HepG2 (cell line): ENCODE measurements around the gene ITGA6. TPM values are rescaled to one million over a fixed set of nuclear protein-coding genes. Genes with fewer than 3 reads are reported as not detected.

ENCODE experiments used
- ATAC-seq: fragments of 200-7000 bp; cut with Tn5 transposase; 3 replicates; pipeline ENCODE4 v1.9.1; 2020; ENCODE audit warnings: mild to moderate bottlenecking, moderate library complexity
- BruUV-seq: library from RNA; stranded (reverse); fragments of 400-500 nt; replicated peaks from 2 replicates; lab custom pipeline; 2021; lab: Mats Ljungman, UMichigan
- CTCF ChIA-PET: fragments of 300-600 bp; formaldehyde crosslinking; extraction: SDS; loops from one replicate; lab custom pipeline; 2021; ENCODE audit warnings: low total read pairs, inconsistent platforms, low intra/inter-chr PET ratio; lab: Yijun Ruan, JAX
- POLR2A ChIA-PET: fragments of 350-600 bp; sonication (Branson Sonifier 250); formaldehyde crosslinking; loops from one replicate; lab custom pipeline; 2020; ENCODE audit warnings: antibody characterized with exemption, inconsistent platforms; lab: Yijun Ruan, JAX
- DNase-seq: peaks from one replicate; pipeline ENCODE4 v3.0.0-alpha.2; 2015; ENCODE audit warnings: low spot score
- FAIRE-seq: peaks from 3 replicates; lab custom pipeline; 2011; peaks lifted over from hg19 to GRCh38; lab: Jason Lieb, UNC
- H2AFZ ChIP-seq: one replicate; pipeline ENCODE4 v1.6.1; 2011; ENCODE audit warnings: low read length, inconsistent platforms
- H3K27ac ChIP-seq: fragments of 300-600 bp; 3 replicates; pipeline ENCODE4 v1.8.0; 2011; ENCODE audit warnings: mixed run types, mild to moderate bottlenecking, mixed read lengths, low read length, inconsistent platforms; ENCODE audit not compliant: insufficient read depth; ENCODE audit errors: extremely low read length
- H3K27me3 ChIP-seq, 2 experiments: fragments of 200-600 bp in 1 of 2; 2 replicates in 1 of 2; 3 replicates in 1 of 2; pipeline versions ENCODE4 v1.6.0 to v1.8.0; 2011; ENCODE audit warnings: low read length in 2 of 2, mild to moderate bottlenecking in 2 of 2, moderate library complexity in 2 of 2, inconsistent platforms in 1 of 2; ENCODE audit not compliant: insufficient read depth in 2 of 2, control insufficient read depth in 1 of 2
- H3K36me3 ChIP-seq, 2 experiments: fragments of 200-600 bp in 1 of 2; replicated peaks in 1 of 2; 2 replicates in 1 of 2; 3 replicates in 1 of 2; pipeline versions ENCODE4 v1.5.1 to v1.8.0; 2011; ENCODE audit warnings: low read length in 2 of 2, inconsistent platforms in 1 of 2; ENCODE audit not compliant: insufficient read depth in 2 of 2, control insufficient read depth in 1 of 2
- H3K4me1 ChIP-seq: 2 replicates; pipeline ENCODE4 v1.5.1; 2012; ENCODE audit warnings: low read length, inconsistent platforms; ENCODE audit not compliant: insufficient read depth
- H3K4me2 ChIP-seq: 2 replicates; pipeline ENCODE4 v1.6.0; 2011; ENCODE audit warnings: low read depth, low read length, inconsistent platforms
- H3K4me3 ChIP-seq, 3 experiments: fragments of 200-600 bp in 1 of 3; sonication (generic), shearing (Covaris generic) in 1 of 3; replicated peaks in 1 of 3; 2 replicates each; pipeline ENCODE4 v1.5.1; 2011 to 2016; ENCODE audit warnings: low read length in 3 of 3, inconsistent platforms in 2 of 3, low read depth in 2 of 3, mild to moderate bottlenecking in 2 of 3, control low read depth in 1 of 3, mixed read lengths in 1 of 3; ENCODE audit not compliant: insufficient read depth in 1 of 3
- H3K79me2 ChIP-seq: one replicate; pipeline ENCODE4 v1.6.1; 2011; ENCODE audit warnings: low read length, inconsistent platforms; ENCODE audit not compliant: insufficient read depth
- H3K9ac ChIP-seq: 2 replicates; pipeline ENCODE4 v1.6.0; 2011; ENCODE audit warnings: mild to moderate bottlenecking, low read depth, low read length, inconsistent platforms; ENCODE audit not compliant: insufficient read depth
- H3K9me3 ChIP-seq: 2 replicates; pipeline ENCODE4 v1.5.1; 2012; ENCODE audit warnings: mild to moderate bottlenecking, low read length
- H4K20me1 ChIP-seq: 2 replicates; pipeline ENCODE4 v1.6.0; 2011; ENCODE audit warnings: inconsistent platforms, mild to moderate bottlenecking, low read length, moderate library complexity; ENCODE audit not compliant: insufficient read depth
- ETV5 ChIP-seq: IDR thresholded peaks from 2 replicates; pipeline ENCODE4 v1.6.1; 2018; ENCODE audit warnings: missing biosample characterization, missing genetic modification reagents, inconsistent platforms, borderline replicate concordance
- SP140L ChIP-seq: sonication (generic); formaldehyde crosslinking; IDR thresholded peaks from 2 replicates; pipeline ENCODE4 v1.4.0; 2020; ENCODE audit warnings: missing genetic modification reagents, borderline replicate concordance
- THYN1 ChIP-seq: sonication (generic); formaldehyde crosslinking; IDR thresholded peaks from 2 replicates; pipeline ENCODE4 v1.8.1; 2023; ENCODE audit warnings: low read depth, mild to moderate bottlenecking, moderate library complexity, missing genetic modification reagents, borderline replicate concordance
- TOPORS ChIP-seq: sonication (generic); formaldehyde crosslinking; IDR thresholded peaks from 2 replicates; pipeline ENCODE4 v1.8.0; 2023; ENCODE audit warnings: mild to moderate bottlenecking, missing genetic modification reagents
- ZBTB1 ChIP-seq: sonication (generic); formaldehyde crosslinking; IDR thresholded peaks from 2 replicates; pipeline ENCODE4 v1.4.0; 2020; ENCODE audit warnings: missing genetic modification reagents, borderline replicate concordance
- ZNF567 ChIP-seq: sonication (generic); formaldehyde crosslinking; IDR thresholded peaks from 2 replicates; pipeline ENCODE4 v1.8.1; 2023; ENCODE audit warnings: mild to moderate bottlenecking, missing genetic modification reagents, borderline replicate concordance
- WGBS: methylation state at CpG from one replicate; pipeline ENCODE4 v1.1.6; 2017; ENCODE audit warnings: low lambda C conversion rate; 5-methylcytosine and 5-hydroxymethylcytosine counted together
- in situ Hi-C: cut with HindIII; loops from 2 replicates; pipeline ENCODE4 v1.10.0; 2017; ENCODE audit warnings: low pct_unique_long_range_greater_than_20kb; ENCODE audit not compliant: extremely low pct_ligation_motif_present
- intact Hi-C: fragments of 100-400 bp; cut with micrococcal nuclease; formaldehyde crosslinking; loops from one replicate; pipeline ENCODE4 v1.10.0; 2022; ENCODE audit not compliant: unreplicated experiment
- polyA plus RNA-seq, 8 experiments: library from polyadenylated mRNA; depleted of rRNA in 3 of 8; stranded (reverse) in 7 of 8; unstranded in 1 of 8; fragments of >200 nt; fragmentation: Illumina TruSeq in 4 of 8; extraction: Trizol in 4 of 8; gene quantifications; 2 replicates each; pipeline versions ENCODE4 v1.2.1 to v1.2.3, GENCODE V29; 2011 to 2016; ENCODE audit warnings: low read depth in 4 of 8, missing spikeins in 1 of 8, mixed read lengths in 1 of 8; ENCODE audit not compliant: insufficient read depth in 1 of 8
- total RNA-seq, 5 experiments: library from RNA; depleted of rRNA; stranded (reverse); fragments of >200 nt; fragmentation: Illumina TruSeq; extraction: Trizol; gene quantifications; 2 replicates each; pipeline ENCODE4 v1.2.3, GENCODE V29; 2016; ENCODE audit warnings: low read depth in 1 of 5
- TF ChIP-seq, protein P1 (sequence below): sonication (generic); formaldehyde crosslinking; IDR thresholded peaks from 2 replicates; pipeline ENCODE4 v1.9.0; 2021; ENCODE audit warnings: missing genetic modification reagents, borderline replicate concordance
- TF ChIP-seq, protein P2 (sequence below): sonication (generic); formaldehyde crosslinking; IDR thresholded peaks from 2 replicates; pipeline ENCODE4 v1.5.0; 2020; ENCODE audit warnings: mild to moderate bottlenecking, missing genetic modification reagents, moderate library complexity
- TF ChIP-seq, protein P3 (sequence below): sonication (generic); formaldehyde crosslinking; IDR thresholded peaks from 2 replicates; pipeline ENCODE4 v1.5.0; 2020; ENCODE audit warnings: mild to moderate bottlenecking, missing genetic modification reagents

ITGA6 gene
- total and polyA plus RNA-seq, 2 of the 13 experiments (the other 11 are each of a cell fraction or from before 2014, with no cell fraction given) = 24.0 to 92.5 TPM

DNA sequence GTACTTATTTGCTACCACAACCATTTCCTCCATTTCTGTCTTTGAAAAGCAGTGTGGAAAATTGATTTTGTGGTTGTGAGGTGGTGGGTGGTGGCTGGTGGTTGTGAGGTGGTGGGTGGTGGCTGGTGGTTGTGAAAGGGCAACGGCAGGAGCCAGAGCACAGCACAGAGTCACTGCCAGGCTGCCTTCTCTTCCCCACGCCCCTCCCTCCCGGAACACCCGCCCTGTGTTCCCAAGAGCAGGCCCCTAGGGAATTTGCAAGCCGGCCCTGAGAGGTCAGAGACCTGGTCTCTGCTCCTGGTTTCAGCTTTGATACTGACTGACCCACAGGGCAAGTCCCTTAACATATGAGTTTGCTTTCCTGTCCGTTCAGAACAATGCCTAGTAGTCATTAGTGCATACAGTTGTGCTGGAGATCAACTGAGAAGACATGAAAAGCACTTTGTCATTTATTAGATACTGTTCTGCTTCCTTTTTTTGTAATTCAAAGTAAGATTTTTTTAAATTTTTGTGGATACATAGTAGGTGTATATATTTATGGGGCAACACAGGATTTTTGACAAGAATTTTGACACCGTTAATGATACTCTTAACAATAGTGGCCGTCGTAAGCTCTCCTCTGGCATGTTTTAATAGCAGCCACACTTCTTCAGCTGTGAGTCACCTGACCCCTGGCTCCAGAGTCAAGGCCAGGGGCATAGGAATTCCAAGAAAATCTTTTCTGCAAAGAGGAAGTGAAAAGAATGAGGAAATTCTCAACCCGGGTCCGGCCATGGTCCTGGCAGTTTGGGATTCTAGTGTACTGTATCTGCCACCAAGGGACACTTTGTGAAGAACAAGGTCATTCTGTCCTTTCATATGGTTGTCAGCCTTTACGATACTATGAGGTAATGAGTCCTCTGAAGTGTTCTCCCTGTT is 53.2 kb downstream of the ITGA6 start (continued):
- TF ChIP-seq THYN1 (CRISPR knock-in tag) = no peak
- TF ChIP-seq ZNF567 (CRISPR knock-in tag) = no peak
- TF ChIP-seq, protein P1, sequence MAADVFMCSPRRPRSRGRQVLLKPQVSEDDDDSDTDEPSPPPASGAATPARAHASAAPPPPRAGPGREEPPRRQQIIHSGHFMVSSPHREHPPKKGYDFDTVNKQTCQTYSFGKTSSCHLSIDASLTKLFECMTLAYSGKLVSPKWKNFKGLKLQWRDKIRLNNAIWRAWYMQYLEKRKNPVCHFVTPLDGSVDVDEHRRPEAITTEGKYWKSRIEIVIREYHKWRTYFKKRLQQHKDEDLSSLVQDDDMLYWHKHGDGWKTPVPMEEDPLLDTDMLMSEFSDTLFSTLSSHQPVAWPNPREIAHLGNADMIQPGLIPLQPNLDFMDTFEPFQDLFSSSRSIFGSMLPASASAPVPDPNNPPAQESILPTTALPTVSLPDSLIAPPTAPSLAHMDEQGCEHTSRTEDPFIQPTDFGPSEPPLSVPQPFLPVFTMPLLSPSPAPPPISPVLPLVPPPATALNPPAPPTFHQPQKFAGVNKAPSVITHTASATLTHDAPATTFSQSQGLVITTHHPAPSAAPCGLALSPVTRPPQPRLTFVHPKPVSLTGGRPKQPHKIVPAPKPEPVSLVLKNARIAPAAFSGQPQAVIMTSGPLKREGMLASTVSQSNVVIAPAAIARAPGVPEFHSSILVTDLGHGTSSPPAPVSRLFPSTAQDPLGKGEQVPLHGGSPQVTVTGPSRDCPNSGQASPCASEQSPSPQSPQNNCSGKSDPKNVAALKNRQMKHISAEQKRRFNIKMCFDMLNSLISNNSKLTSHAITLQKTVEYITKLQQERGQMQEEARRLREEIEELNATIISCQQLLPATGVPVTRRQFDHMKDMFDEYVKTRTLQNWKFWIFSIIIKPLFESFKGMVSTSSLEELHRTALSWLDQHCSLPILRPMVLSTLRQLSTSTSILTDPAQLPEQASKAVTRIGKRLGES (CRISPR knock-in tag) = no peak
- TF ChIP-seq ZBTB1 (CRISPR knock-in tag) = no peak
- TF ChIP-seq SP140L (CRISPR knock-in tag) = no peak

DNA sequence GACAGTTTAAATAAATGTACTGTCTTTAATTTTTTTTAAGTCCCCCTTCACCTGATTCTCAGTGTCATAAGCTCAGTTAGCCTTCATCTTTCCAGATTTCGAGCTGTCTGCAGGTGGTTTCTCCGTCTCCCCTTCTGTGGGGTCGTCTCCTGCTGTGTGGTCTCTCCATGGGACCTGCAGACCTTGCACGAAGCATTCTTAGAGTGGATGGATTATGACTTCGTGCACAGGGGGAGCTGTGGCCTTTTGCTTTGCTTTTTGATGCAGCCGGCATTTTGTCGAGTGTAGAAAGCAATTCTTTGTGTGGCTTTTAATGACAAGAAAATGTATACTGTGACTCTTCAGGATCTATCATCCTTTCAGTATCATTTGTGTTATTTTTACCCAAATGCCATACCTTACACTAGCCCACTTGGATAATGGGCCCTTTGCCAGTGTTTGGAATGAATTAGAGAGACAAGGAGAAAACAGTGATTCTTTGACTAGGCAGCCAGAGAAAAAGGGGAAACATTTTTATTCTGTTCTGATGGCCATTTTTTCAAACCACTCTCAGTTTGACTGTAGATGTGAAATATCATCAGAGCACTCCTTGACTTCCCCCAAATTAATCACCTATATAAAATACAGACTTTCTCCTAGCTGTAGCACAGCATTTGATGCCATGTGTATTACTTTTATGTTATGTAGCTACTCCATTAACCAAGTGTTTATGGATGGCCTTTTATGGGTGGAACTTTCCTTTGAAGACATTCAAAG is 54.3 kb downstream of the ITGA6 start:
- H3K4me3 ChIP-seq = no peak overlapping the region
- H4K20me1 ChIP-seq = no peaks in the 10 kb centered on the region
- no peaks in the 10 kb centered on the region for H3K9me3 ChIP-seq
- ATAC-seq (no peak), FAIRE-seq (no peak)
- CTCF ChIA-PET = no interaction called here
- no TSS peak for BruUV-seq
- H3K27me3 ChIP-seq = no peaks in the 10 kb centered on the region
- peaks cover 8 to 50% of the 10 kb centered on the region in 2 experiments for H3K36me3 ChIP-seq
- intact Hi-C loops = loop anchor here (5.0 kb wide), 2 partner anchors 76 to 309 kb away; partner anchors contain the start of gene PDK1
- H3K9ac ChIP-seq = peak overlapping the region; percentile 19; the same call in 1 of the 2 replicates
- no peak overlapping the region for H2AFZ ChIP-seq
- in situ Hi-C loops = no loop called here
- POLR2A ChIA-PET = interaction anchor here (1.2 kb wide), 1 partner anchor 74 kb away, joined by 5 read pairs; no protein-coding TSS in a partner anchor
- WGBS = 95% methylated on average over 7 of the region's 7 CpGs
- TF ChIP-seq TOPORS = no peak
- TF ChIP-seq, protein P2, sequence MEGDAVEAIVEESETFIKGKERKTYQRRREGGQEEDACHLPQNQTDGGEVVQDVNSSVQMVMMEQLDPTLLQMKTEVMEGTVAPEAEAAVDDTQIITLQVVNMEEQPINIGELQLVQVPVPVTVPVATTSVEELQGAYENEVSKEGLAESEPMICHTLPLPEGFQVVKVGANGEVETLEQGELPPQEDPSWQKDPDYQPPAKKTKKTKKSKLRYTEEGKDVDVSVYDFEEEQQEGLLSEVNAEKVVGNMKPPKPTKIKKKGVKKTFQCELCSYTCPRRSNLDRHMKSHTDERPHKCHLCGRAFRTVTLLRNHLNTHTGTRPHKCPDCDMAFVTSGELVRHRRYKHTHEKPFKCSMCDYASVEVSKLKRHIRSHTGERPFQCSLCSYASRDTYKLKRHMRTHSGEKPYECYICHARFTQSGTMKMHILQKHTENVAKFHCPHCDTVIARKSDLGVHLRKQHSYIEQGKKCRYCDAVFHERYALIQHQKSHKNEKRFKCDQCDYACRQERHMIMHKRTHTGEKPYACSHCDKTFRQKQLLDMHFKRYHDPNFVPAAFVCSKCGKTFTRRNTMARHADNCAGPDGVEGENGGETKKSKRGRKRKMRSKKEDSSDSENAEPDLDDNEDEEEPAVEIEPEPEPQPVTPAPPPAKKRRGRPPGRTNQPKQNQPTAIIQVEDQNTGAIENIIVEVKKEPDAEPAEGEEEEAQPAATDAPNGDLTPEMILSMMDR (CRISPR knock-in tag) = no peak
- TF ChIP-seq, protein P3, sequence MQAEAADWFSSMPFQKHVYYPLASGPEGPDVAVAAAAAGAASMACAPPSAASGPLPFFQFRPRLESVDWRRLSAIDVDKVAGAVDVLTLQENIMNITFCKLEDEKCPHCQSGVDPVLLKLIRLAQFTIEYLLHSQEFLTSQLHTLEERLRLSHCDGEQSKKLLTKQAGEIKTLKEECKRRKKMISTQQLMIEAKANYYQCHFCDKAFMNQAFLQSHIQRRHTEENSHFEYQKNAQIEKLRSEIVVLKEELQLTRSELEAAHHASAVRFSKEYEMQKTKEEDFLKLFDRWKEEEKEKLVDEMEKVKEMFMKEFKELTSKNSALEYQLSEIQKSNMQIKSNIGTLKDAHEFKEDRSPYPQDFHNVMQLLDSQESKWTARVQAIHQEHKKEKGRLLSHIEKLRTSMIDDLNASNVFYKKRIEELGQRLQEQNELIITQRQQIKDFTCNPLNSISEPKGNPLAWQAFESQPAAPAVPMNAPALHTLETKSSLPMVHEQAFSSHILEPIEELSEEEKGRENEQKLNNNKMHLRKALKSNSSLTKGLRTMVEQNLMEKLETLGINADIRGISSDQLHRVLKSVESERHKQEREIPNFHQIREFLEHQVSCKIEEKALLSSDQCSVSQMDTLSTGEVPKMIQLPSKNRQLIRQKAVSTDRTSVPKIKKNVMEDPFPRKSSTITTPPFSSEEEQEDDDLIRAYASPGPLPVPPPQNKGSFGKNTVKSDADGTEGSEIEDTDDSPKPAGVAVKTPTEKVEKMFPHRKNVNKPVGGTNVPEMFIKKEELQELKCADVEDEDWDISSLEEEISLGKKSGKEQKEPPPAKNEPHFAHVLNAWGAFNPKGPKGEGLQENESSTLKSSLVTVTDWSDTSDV = no peak
- no peak for TF ChIP-seq ETV5 (CRISPR knock-in tag)
- TF ChIP-seq, all 625 proteins: peak for 0
- no peak for DNase-seq
- peak overlapping the region; percentile 86 for H3K27ac ChIP-seq
- peaks cover 30% of the 10 kb centered on the region for H3K4me1 ChIP-seq
- H3K79me2 ChIP-seq = no peaks in the 10 kb centered on the region
- peak overlapping the region; percentile 60 for H3K4me2 ChIP-seq
